GM21717 (cell line): ENCODE results near the gene OR2A42.
A peak's percentile ranks its signal among the peaks of the same experiment; 100 is the strongest.
"Not testable (repeated sequence)": the region's sequence is repeated elsewhere in the genome, so short reads cannot be mapped to it uniquely, and the experiment has no call there.

ENCODE experiments used
- ATAC-seq: cut with Tn5 transposase; IDR thresholded peaks from one replicate; pipeline ENCODE4 v1.9.1; 2021; ENCODE audit warnings: mild to moderate bottlenecking, moderate library complexity; ENCODE audit not compliant: unreplicated experiment

Gene OR2A42

DNA sequence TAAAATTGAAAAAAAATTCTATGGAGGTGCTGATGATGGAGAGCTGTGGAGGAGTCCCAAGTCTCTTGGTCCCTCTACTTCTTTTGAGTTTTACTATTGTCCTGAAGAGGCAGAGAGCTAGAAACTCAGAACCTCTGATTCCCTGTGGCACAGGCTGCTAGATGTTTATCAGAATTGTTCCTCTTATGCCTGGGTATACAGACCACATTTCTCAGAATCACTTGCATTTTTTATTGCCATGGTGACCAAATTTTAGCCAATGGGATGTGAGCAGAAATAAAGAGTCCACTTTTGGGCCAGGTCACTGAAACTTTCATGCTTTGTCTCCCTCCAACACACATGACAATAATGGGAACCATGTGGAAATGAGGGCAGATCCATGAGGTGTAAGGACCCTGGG is 15.7 kb downstream of the OR2A42 start:
- ATAC-seq: not testable (repeated sequence)

DNA sequence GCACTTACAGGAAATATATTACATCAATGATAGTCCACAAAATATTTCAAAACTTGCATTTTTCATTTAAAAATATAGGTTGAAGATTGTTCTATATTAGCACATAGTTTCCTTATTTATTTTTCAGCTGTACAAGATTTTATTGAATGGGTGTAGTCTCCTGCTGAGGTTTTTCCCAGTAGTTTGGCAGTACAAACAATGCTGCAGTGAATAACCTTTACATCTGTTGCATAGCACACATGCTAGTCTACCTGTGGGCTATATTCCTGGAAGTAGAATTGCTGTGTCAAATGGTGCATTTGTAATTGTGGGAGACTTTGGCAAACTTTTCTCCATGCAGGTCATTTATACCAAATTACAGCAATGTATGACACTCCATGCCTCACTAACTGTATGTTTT is 18.9 kb downstream of the OR2A42 start:
- not testable (repeated sequence) for ATAC-seq

DNA sequence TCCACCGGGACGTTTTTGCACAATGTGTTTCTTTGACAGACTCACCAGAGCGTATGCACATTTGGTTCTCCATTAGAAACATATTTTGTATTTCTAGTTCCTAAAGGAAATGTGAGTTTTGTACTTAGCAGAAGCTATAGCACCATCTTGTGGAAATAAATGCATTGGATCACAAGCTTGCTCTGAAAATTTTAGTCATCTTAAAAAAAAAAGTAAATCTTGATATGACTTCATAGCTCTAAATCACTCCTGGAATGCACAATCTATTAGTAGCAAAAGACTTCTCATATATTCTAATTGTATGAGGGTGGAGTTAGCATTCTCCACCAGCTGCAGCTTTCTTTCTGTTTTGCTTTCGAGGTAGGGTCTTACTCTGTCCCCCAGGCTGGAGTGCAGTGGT is 20.3 kb downstream of the OR2A42 start:
- peak; percentile 47 for ATAC-seq

DNA sequence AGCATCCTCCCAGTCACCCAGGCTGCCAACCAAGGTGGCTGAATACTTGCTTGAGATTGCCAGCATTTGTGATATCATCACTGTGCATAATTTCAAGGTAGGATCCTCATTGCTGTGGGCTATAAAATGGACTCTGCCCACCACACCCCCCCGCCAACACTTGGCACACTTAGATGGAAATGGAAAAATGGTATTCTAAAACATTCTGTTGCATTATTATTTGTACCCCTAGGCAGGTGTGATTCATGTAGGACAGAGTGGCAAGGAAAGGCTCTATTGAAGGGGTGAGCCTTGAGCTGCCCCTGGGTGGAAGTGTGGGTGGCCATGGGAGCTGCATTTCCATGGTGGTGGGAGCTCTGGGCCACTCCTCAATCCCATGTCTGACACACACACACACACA is 20.8 kb downstream of the OR2A42 start:
- ATAC-seq: not testable (repeated sequence)

DNA sequence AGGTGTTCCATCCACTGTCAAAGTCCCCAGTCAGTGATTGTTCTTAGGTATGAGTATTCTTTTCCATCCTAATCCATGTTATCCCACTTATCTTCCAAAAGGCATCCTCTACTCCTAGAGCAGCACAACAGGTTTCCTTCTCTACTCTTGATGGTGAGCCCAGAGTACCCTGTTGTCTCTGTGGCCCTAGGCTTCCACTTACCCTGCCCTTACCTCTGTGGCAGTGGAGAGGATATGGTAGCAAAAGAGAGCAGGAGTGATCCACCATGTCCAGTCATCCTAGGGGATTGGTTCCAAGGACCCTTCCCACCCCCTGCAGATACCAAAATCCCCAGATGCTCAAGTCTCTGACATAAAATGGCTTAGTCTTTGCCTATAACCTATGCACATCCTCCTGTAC is 22.2 kb downstream of the OR2A42 start:
- not testable (repeated sequence) for ATAC-seq

DNA sequence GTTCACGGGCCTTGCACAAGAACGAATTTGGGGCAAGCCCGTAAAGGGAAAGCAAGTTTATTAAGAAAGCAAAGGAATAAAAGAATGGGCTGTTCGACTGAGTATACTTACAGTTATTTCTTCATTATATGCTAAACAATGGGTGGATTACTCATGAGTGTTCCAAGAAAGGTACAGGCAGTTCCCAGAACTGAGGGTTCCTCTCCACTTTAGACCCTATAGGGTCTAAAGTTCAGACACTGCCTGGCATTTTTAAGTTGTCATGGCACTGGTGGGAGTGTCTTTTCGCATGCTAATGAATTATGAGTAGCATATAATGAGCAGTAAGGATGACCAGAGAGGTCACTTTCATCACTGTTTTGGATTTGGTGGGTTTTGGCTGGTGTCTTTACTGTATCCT is 34.1 kb downstream of the OR2A42 start:
- not testable (repeated sequence) for ATAC-seq

DNA sequence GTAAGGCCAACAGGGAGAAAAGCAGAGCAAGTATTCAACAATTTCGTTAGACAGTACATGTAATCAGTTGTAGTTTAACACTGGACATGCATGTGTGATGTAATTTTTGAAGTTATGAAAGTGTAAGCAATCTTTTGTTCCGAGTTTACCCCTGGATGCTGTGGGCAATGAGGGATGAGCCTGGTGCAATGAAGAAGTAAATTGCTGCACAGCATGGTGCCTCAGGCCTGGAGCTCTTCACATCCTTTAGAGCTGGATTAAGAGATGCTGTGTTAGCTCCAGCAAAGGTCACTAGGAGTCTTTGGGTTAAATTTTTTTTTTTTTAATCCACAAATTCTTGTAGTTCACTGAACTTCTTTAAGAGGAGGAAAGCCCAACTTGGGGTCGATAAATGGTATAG is 36.3 kb downstream of the OR2A42 start:
- ATAC-seq: not testable (repeated sequence)

DNA sequence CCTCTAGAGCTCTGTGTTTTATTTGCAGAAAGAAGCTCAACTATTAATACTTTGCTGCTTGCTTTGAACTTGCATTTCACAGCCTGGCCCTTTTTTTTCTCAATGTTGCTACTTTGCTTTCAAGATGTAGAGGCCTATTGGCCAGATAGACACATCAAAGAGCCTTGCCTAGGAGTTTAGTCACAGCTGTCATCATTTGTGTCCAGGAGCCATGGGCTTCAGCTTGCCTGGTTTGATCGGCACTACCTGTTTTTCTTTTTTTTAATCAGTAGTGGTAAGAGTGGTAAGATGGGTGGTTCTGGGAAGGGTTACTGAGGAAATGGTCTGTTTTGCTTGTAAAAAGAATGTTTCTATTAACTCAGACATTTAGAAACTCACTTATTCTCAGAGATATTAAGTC is 37.4 kb downstream of the OR2A42 start:
- ATAC-seq: peak; percentile 37

DNA sequence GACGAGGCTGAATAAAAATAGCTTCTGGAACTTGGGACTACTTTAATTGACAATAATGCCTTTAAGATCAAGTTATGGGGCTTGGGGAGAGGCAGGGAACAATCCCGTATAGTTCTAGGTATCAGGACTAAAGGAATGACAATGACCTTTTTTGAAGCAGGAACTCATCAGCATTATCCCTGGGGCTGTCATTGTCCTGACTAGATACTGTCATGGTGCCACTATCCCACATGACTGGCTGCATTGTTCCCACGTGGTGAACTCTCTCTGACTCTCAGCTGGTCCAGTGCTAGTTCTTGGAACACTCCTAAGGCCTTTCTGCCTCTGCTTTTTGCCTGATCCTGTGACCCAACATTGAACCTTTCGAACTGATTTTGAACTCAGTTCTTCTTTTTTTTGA is 40.5 kb downstream of the OR2A42 start:
- ATAC-seq: not testable (repeated sequence)

DNA sequence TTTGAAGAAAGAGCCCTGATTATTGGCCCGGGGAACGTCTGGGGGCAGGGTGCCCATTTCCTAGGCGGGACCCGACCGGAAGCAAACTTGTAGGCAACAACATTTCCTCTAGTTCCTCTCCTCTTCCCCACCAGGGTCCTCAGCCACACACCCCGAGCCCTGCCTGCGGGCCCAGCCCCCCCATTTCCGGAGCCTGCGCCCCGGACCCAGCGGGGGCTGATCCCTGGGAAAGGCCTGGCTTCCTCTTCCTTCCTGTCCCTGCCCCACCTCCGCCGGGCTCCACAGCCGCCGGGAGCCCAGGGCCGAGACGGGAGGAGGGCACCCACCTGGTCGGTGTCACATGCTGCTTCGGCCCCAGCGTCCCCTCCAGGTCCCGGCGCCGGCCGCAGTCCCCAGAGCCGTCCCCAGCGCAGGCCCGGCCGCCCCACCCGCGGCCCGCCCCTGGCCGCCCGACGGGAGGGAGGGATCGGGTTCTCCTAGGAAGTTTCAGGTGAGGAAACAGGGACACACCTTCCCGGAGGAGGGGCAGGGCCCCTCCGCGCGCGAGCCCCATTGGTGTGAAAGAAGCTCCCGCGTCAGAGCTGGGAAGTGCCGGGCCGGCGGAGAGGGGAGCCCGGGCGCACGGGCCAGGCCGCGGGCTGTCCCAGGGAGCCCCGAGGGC is 44.1 kb downstream of the OR2A42 start, which contains the start of gene ARHGEF35:
ARHGEF35 (minus strand) TSS at position 622 of the 661 bp plus-strand sequence. CDS start 7,450 bp downstream, outside the sequence.
- peak; percentile 63 for ATAC-seq

DNA sequence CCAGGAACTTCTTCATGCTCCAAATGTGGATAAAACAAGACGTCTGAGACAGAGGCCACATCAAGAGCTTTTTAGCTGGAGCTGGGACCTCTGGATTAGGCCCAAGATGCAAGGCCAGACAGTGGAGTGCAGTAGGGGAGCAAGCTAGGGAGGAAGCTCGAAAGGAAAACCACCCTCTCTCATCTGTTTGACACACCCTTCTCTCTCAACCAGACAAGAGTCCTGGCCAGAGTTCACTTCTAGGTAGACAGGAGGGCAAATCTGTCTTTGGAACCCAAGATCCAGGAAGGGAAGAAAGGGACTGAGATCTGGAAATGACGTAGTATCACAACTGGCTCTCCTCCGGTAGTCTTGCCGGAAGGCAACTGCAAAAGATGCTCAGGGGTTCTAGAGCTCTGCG is 45.0 kb downstream of the OR2A42 start:
- ATAC-seq: not testable (repeated sequence)

DNA sequence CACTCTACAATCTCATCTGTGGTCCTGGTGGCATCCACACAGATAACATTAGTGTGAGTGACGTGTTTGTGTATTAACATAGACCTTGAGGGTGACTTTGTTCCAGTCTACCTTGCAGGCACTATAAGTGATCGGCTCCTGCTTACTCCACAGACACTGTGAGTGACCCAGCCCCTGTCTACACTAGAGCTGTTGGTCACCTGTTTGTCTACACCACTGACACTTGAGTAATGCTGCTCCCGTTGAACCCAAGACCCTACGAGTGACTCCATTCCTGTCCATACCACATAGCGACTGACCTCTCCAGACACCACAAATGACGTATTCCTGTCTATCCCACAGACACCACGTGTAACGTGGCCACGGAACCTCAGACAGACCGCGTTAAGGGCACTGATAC is 45.6 kb downstream of the OR2A42 start:
- ATAC-seq: not testable (repeated sequence)

DNA sequence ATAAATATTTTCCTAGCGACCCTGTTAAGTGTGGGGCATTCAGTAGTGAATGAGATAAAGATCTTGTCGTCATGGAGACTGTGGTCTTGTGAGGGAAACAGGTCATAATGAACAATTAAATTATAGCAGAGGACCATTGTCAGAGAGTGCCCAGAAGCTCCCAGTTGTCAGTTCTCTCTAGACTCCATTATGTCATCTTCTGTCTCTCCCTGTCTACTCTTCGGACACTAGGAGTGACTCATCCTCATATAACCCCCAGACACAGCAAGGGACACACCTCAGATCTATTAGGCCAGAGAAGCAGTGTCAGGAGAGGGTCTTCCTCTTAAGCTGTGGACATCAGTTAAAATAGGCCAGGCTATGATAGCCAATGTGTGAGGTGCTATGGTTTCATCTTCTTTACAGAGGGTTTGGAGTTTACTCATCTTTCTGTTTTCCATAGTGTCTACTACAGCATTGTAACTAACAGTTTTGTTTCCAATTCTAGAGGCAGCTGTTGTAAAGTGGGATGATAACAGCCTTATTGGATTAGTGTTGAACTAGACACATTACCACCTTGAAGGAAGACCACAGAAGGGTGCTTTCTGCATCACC is 50.7 kb downstream of the OR2A42 start:
- ATAC-seq: not testable (repeated sequence)

DNA sequence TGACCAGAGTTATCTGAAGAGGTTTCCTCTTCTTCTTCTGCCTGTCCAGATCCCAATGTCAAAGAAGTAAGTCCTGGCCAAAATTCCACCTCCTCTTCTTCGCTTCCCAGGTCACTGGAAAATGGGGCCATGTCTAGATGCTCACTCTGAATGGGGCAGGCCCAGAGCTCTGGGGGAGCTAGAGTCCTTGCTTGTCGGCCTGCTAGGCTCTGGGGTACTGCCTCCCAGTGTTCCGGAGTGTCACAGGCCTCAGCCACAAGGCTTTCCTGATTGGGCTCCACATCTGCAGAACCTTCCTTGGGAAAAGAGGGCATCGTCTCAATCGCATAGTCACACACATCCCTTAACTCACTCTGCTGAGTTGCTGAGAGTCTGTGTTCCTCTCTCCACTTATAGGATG is 51.6 kb downstream of the OR2A42 start:
- not testable (repeated sequence) for ATAC-seq

DNA sequence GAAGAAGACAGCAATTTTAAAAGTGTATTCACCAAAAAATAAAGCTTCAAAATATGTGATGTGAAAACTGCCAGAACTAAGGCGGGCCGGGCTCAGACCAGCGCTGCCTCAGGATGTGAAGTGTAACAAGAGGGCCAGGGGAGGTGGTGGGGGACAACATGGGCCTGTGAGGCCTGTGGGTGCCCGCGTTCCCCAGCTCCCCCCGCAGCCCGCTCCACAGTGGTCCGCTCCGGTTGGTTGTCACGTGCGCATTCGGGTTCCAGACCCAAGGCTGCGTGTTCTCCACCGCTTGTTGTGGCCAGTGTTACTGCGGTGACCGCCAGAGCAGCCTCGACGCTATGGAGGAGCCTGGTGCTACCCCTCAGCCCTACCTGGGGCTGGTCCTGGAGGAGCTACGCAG is 56.2 kb downstream of the OR2A42 start, which contains the start of gene CTAGE4:
CTAGE4 (plus strand) TSS at position 301 of the 400 bp plus-strand sequence; CDS start at position 339, 38 bp downstream.
- ATAC-seq: not testable (repeated sequence)

DNA sequence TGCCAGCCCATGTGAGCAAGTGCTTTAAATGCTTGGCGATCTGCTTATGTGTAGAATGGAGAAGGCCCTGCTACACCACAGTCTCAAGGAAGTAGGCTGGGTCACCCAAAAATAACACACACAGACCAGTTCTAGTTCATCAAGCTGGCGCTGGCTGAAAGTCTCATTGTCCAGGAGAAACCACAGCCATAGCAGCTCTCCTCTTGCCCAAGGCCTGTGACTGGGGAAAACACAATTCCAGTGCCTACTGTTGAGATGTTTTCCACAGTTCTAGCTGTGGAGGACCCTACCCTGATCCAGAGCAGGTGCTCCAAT is 60.3 kb downstream of the OR2A42 start:
- peak; percentile 16 for ATAC-seq

DNA sequence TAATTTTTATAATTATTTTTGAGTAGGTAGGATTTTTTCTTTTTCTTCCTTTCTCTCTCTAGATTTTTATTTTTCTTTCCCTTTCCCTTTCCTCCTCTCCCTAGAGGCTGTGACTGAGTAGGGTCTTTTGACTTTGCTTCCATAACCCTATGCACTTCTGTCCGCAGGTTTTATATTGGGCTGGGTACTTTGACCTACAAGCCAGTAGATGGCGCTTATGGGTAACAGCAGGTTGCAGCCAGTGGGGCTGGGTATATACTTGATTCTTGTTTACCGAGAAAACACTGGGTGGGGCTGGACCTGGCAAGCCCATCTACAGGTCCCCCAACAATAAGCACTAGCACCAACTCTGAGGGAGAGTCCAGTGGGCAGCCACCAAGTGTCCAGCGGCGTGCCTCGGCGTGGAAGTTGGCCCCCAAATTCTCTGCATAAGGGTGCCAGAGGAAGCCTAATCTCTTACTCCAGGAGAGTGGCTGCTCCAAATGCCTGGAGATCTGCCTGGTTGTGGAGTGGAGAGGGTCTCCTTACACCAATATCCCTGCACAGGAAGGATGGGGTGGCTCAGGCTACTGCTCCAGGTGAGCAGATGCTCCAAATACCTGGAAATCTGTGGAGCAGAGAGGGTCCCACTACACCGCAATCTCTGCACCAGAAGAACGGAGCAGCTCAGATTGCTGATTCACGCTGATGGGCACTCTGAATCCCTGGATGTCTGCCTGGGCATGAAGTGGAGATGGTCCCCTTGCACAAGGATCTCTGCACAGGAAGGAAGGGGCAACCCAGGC is 60.8 kb downstream of the OR2A42 start:
- ATAC-seq: peak; percentile 99
